Measurements from ENCODE around the gene WDR54. TPM values are rescaled to one million over a fixed set of nuclear protein-coding genes. Genes with fewer than 3 reads are reported as not detected.

WDR54 gene
- total RNA-seq, 1 donor from 2014 or later, result 25.0 TPM

GRCh38 chr2:74424139-74424992 lies 2.8 kb downstream of the WDR54 start:
- Mint-ChIP-seq H3K27me3 (ENCODE audit: low read depth) (peaks cover 2% of the 10 kb centered on the region), H3K27ac (no peak overlapping the region), H3K9me3 (no peaks in the 10 kb centered on the region), H3K4me1 (peaks cover 7% of the 10 kb centered on the region), H3K36me3 (peaks cover 16% of the 10 kb centered on the region), H3K4me3 (no peak overlapping the region)
- TF ChIP-seq CTCF (IDR thresholded peaks at IDR 0.05; ENCODE audit: unreplicated experiment), result no peak
- no peak for DNase-seq (ENCODE audit: low spot score in 2 of 2, unreplicated experiment in 2 of 2)

GRCh38 chr2:74424995-74425406 lies 3.5 kb downstream of the WDR54 start:
- Mint-ChIP-seq H3K36me3 (peaks cover 19% of the 10 kb centered on the region), H3K4me1 (peaks cover 7% of the 10 kb centered on the region), H3K27me3 (ENCODE audit: low read depth) (peaks cover 2% of the 10 kb centered on the region), H3K4me3 (no peak overlapping the region), H3K9me3 (no peaks in the 10 kb centered on the region), H3K27ac (no peak overlapping the region)
- TF ChIP-seq CTCF (IDR thresholded peaks at IDR 0.05; ENCODE audit: unreplicated experiment), result no peak
- DNase-seq (ENCODE audit: low spot score in 2 of 2, unreplicated experiment in 2 of 2), result no peak

- Mint-ChIP-seq H3K27me3 (ENCODE audit: low read depth) (peaks cover 2% of the 10 kb centered on the region), H3K4me1 (peaks cover 7% of the 10 kb centered on the region), H3K4me3 (no peak overlapping the region), H3K27ac (peak overlapping the region; percentile 30), H3K36me3 (peaks cover 22% of the 10 kb centered on the region), H3K9me3 (no peaks in the 10 kb centered on the region)
- DNase-seq (ENCODE audit: low spot score in 2 of 2, unreplicated experiment in 2 of 2), result no peak
- TF ChIP-seq CTCF (IDR thresholded peaks at IDR 0.05; ENCODE audit: unreplicated experiment), result no peak
Observed at GRCh38 chr2:74425523-74425922, 4.0 kb downstream of the WDR54 start.

- no peaks in the 10 kb centered on the region for H3K9me3 Mint-ChIP-seq
- H3K4me1 Mint-ChIP-seq, result peaks cover 3% of the 10 kb centered on the region
- no peak for DNase-seq (ENCODE audit: low spot score in 2 of 2, unreplicated experiment in 2 of 2)
- no peak overlapping the region for H3K27ac Mint-ChIP-seq
- H3K27me3 Mint-ChIP-seq (ENCODE audit: low read depth), result no peaks in the 10 kb centered on the region
- peaks cover 22% of the 10 kb centered on the region for H3K36me3 Mint-ChIP-seq
- TF ChIP-seq CTCF (IDR thresholded peaks at IDR 0.05; ENCODE audit: unreplicated experiment), result no peak
- no peak overlapping the region for H3K4me3 Mint-ChIP-seq
Observed at GRCh38 chr2:74426181-74426758, 4.7 kb downstream of the WDR54 start.

- H3K4me3 Mint-ChIP-seq, result no peak overlapping the region
- H3K36me3 Mint-ChIP-seq, result peaks cover 27% of the 10 kb centered on the region
Observed at GRCh38 chr2:74427551-74427950, 6.0 kb downstream of the WDR54 start.

More at GRCh38 chr2:74427551-74427950, 6.0 kb downstream of the WDR54 start:
- no peak overlapping the region for H3K27ac Mint-ChIP-seq
- TF ChIP-seq CTCF (IDR thresholded peaks at IDR 0.05; ENCODE audit: unreplicated experiment), result no peak
- no peaks in the 10 kb centered on the region for H3K4me1 Mint-ChIP-seq
- no peaks in the 10 kb centered on the region for H3K27me3 Mint-ChIP-seq (ENCODE audit: low read depth)
- H3K9me3 Mint-ChIP-seq, result no peaks in the 10 kb centered on the region
- no peak for DNase-seq (ENCODE audit: low spot score in 2 of 2, unreplicated experiment in 2 of 2)

Measured in mesothelial cell of epicardium (in vitro differentiated cells).